Osteocyte (in vitro differentiated cells): ENCODE results near the gene SENP5. TPM values are rescaled to one million over a fixed set of nuclear protein-coding genes. Genes with fewer than 3 reads are reported as not detected.
"Not testable (repeated sequence)": the region's sequence is repeated elsewhere in the genome, so short reads cannot be mapped to it uniquely, and the experiment has no call there.

Experiments
- DNase-seq: peaks from one replicate; pipeline ENCODE4 v3.0.0; 2021; ENCODE audit warnings: mixed read lengths; ENCODE audit not compliant: unreplicated experiment; ENCODE audit errors: extremely low spot score
- H3K27ac Mint-ChIP-seq: one replicate; pipeline ENCODE4 v1.8.0; 2021; ENCODE audit warnings: mild to moderate bottlenecking, mixed read lengths; ENCODE audit not compliant: unreplicated experiment
- H3K27me3 Mint-ChIP-seq: one replicate; pipeline ENCODE4 v1.8.0; 2021; ENCODE audit warnings: mixed read lengths; ENCODE audit not compliant: unreplicated experiment
- H3K36me3 Mint-ChIP-seq: one replicate; pipeline ENCODE4 v1.8.0; 2021; ENCODE audit warnings: mixed read lengths; ENCODE audit not compliant: unreplicated experiment
- H3K4me1 Mint-ChIP-seq: one replicate; pipeline ENCODE4 v1.8.0; 2021; ENCODE audit warnings: mixed read lengths; ENCODE audit not compliant: unreplicated experiment
- H3K4me3 Mint-ChIP-seq: one replicate; pipeline ENCODE4 v1.8.0; 2021; ENCODE audit warnings: mild to moderate bottlenecking, moderate library complexity, mixed read lengths; ENCODE audit not compliant: unreplicated experiment
- H3K9me3 Mint-ChIP-seq: one replicate; pipeline ENCODE4 v1.8.0; 2021; ENCODE audit warnings: mixed read lengths; ENCODE audit not compliant: unreplicated experiment
- long read RNA-seq: library from polyadenylated mRNA; unstranded; transcript quantifications from one replicate; pipeline ENCODE4 v2.0.0, GENCODE V29; 2021
- total RNA-seq: library from RNA; stranded (reverse); gene quantifications from 2 replicates; pipeline ENCODE4 v1.2.1, GENCODE V29; 2021
- TF ChIP-seq, protein P1 (sequence below): fragments of 200-600 bp; sonication (generic); IDR thresholded peaks from 2 replicates; pipeline ENCODE4 v1.5.0; 2021; ENCODE audit warnings: antibody characterized with exemption, mild to moderate bottlenecking, moderate library complexity

The SENP5 gene, protein sequence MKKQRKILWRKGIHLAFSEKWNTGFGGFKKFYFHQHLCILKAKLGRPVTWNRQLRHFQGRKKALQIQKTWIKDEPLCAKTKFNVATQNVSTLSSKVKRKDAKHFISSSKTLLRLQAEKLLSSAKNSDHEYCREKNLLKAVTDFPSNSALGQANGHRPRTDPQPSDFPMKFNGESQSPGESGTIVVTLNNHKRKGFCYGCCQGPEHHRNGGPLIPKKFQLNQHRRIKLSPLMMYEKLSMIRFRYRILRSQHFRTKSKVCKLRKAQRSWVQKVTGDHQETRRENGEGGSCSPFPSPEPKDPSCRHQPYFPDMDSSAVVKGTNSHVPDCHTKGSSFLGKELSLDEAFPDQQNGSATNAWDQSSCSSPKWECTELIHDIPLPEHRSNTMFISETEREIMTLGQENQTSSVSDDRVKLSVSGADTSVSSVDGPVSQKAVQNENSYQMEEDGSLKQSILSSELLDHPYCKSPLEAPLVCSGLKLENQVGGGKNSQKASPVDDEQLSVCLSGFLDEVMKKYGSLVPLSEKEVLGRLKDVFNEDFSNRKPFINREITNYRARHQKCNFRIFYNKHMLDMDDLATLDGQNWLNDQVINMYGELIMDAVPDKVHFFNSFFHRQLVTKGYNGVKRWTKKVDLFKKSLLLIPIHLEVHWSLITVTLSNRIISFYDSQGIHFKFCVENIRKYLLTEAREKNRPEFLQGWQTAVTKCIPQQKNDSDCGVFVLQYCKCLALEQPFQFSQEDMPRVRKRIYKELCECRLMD
- total RNA-seq = 35.9 and 36.9 TPM in 2 replicates
- long read RNA-seq, full-length matches to known transcripts = 24 of 80 reads
- long read RNA-seq, partial matches to known transcripts = 38 of 80 reads
- long read RNA-seq, other reads (novel, unspliced or antisense) = 18 of 80 reads

GRCh38 chr3:196867507-196868296 is at the start of gene SENP5:
TSS of gene SENP5 (plus strand) at chr3:196867920. CDS start at chr3:196885182, 17,262 bp downstream.
- DNase-seq = peak; percentile 96
- Mint-ChIP-seq H3K4me3 (peak within 1 kb of the TSS; percentile 92), H3K4me1 (peaks cover 26% of the 10 kb centered on the region), H3K27me3 (no peaks in the 10 kb centered on the region), H3K9me3 (peaks cover 6% of the 10 kb centered on the region), H3K27ac (peak within 1 kb of the TSS; percentile 97), H3K36me3 (peaks cover under 1% of the 10 kb centered on the region)
- TF ChIP-seq, protein P1, sequence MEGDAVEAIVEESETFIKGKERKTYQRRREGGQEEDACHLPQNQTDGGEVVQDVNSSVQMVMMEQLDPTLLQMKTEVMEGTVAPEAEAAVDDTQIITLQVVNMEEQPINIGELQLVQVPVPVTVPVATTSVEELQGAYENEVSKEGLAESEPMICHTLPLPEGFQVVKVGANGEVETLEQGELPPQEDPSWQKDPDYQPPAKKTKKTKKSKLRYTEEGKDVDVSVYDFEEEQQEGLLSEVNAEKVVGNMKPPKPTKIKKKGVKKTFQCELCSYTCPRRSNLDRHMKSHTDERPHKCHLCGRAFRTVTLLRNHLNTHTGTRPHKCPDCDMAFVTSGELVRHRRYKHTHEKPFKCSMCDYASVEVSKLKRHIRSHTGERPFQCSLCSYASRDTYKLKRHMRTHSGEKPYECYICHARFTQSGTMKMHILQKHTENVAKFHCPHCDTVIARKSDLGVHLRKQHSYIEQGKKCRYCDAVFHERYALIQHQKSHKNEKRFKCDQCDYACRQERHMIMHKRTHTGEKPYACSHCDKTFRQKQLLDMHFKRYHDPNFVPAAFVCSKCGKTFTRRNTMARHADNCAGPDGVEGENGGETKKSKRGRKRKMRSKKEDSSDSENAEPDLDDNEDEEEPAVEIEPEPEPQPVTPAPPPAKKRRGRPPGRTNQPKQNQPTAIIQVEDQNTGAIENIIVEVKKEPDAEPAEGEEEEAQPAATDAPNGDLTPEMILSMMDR = no peak

DNA sequence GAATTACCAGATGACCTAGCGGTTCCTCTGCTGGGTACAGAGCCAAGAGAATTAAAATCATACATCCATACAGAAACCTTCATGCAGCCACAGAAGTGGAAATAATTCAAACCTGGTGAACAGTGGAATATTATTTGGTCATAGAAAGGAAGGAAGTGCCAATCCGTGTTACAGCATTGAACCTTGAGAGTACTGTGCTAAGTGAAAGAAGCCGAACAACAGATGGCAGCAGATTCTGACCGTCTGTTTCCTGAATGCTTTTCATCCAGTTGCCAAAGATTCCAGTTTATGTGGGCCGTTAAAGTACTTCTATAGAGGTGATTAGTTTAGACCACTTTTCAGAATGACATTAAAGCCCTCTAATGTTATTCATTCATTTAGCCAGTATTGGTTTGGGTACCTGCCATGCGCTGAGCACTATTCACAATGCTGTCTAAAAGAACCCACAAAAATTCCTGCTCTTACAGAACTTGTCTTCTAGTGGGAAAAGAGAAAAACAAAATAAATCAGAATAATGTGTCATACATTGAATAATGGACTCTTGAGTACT is 45.8 kb upstream of the SENP5 start:
- Mint-ChIP-seq H3K27me3 (no peaks in the 10 kb centered on the region), H3K4me1 (no peaks in the 10 kb centered on the region), H3K36me3 (peaks cover 58% of the 10 kb centered on the region), H3K9me3 (peaks cover 3% of the 10 kb centered on the region), H3K27ac (no peak overlapping the region), H3K4me3 (no peak overlapping the region)
- TF ChIP-seq, protein P1 = no peak
- no peak for DNase-seq

DNA sequence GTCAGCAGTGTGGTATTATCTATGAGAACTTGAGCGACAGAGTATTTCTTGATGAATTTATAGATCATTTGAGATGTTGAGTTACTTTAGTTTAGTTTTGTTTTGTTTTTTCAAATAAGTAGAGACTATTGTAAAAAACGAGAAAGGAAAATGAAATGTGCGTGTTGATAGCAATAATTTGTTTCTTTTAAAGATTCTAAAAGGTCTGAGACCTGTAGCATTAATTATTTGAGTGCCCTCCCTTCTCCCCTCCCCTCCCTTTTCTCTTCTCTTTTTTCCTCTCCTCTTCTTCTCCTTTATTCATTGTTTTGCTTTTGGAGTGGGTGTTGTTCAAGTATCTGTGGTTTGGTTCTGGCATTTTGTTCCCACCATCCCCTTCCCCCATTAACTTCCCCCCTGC is 38.1 kb upstream of the SENP5 start:
- H3K9me3 Mint-ChIP-seq = not testable (repeated sequence)

GRCh38 chr3:196835086-196835485 is 32.6 kb upstream of the SENP5 start:
- TF ChIP-seq, protein P1 = no peak
- DNase-seq = no peak
- H3K27ac Mint-ChIP-seq = no peak overlapping the region
- no peaks in the 10 kb centered on the region for H3K27me3 Mint-ChIP-seq
- no peaks in the 10 kb centered on the region for H3K4me1 Mint-ChIP-seq
- no peaks in the 10 kb centered on the region for H3K9me3 Mint-ChIP-seq
- no peak overlapping the region for H3K4me3 Mint-ChIP-seq
- peaks cover 10% of the 10 kb centered on the region for H3K36me3 Mint-ChIP-seq

More for the DNA sequence above, 38.1 kb upstream of the SENP5 start:
- H3K4me3 Mint-ChIP-seq, H3K4me1 Mint-ChIP-seq, DNase-seq, H3K27ac Mint-ChIP-seq, H3K27me3 Mint-ChIP-seq: not testable (repeated sequence)
- peaks cover 29% of the 10 kb centered on the region for H3K36me3 Mint-ChIP-seq

GRCh38 chr3:196836626-196837025 is 31.1 kb upstream of the SENP5 start:
- peaks cover 10% of the 10 kb centered on the region for H3K36me3 Mint-ChIP-seq
- not testable (repeated sequence) for H3K9me3 Mint-ChIP-seq

More at GRCh38 chr3:196836626-196837025, 31.1 kb upstream of the SENP5 start:
- not testable (repeated sequence) for H3K27me3 Mint-ChIP-seq, H3K4me3 Mint-ChIP-seq, DNase-seq, H3K27ac Mint-ChIP-seq, H3K4me1 Mint-ChIP-seq
